Measurements from ENCODE around the gene ZNF217.
"Not testable (repeated sequence)": the region's sequence is repeated elsewhere in the genome, so short reads cannot be mapped to it uniquely, and the experiment has no call there.

Gene ZNF217

DNA sequence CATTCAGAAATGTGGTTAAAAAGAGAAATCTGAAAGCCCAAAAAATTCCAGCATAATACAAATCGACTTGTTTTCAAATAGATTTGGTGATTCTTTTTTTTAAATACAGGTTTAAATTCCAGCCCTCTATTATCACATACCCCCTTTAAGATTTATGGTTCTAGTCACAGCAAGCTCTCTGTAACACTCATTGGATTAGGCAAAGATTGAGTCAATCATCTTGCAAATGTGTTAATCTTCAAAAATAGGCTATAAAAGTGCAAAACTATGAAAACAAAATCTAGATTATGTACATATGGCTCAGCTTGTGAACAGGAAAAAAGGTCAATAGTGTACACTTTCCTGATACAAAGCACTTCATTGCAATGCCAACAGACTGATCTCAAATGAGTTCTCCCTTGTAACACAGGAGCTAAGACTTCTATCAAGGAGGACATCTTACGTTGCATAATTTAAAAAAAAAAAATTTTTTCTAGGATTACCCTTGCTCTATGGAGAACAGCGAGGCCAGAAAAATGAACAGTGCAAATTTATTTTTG, 26.2 kb downstream of the ZNF217 start:
- H3K9me3 ChIP-seq (ENCODE audit: control insufficient read depth, low read depth, low read length), result no peaks in the 10 kb centered on the region
- no peaks in the 10 kb centered on the region for H3K27me3 ChIP-seq (ENCODE audit: control insufficient read depth, insufficient read depth, low read length)
- H3K4me3 ChIP-seq (ENCODE audit: low read length), result no peak overlapping the region
- no peak overlapping the region for H3K9ac ChIP-seq (ENCODE audit: low read length)
- H3K4me1 ChIP-seq (ENCODE audit: control insufficient read depth, low read depth, low read length), result peaks cover 7% of the 10 kb centered on the region
- no peak overlapping the region for H3K27ac ChIP-seq (ENCODE audit: low read length)
- H3K36me3 ChIP-seq (ENCODE audit: control insufficient read depth, low read depth, low read length), result peaks cover 68% of the 10 kb centered on the region

DNA sequence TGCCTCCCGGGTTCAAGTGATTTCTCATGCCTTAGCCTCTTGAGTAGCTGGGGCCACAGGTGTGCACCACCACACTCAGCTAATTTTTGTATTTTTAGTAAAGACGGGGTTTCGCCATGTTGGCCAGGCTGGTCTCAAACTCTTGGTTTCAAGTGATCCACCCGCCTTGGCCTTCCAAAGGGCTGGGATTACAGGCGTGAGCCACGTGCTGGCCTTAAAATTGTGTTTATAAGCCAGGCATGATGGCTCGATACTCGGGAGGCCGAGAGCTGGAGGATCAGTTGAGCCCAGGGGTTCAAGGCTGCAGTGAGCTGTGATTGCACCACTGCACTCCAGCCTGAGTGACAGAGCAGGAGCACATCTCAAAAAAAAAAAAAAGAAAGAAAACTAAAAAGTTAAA, 27.0 kb downstream of the ZNF217 start:
- H3K9me3 ChIP-seq (ENCODE audit: control insufficient read depth, low read depth, low read length); H3K27ac ChIP-seq (ENCODE audit: low read length); H3K4me1 ChIP-seq (ENCODE audit: control insufficient read depth, low read depth, low read length); H3K4me3 ChIP-seq (ENCODE audit: low read length); H3K27me3 ChIP-seq (ENCODE audit: control insufficient read depth, insufficient read depth, low read length); H3K9ac ChIP-seq (ENCODE audit: low read length): not testable (repeated sequence)
- peaks cover 60% of the 10 kb centered on the region for H3K36me3 ChIP-seq (ENCODE audit: control insufficient read depth, low read depth, low read length)

DNA sequence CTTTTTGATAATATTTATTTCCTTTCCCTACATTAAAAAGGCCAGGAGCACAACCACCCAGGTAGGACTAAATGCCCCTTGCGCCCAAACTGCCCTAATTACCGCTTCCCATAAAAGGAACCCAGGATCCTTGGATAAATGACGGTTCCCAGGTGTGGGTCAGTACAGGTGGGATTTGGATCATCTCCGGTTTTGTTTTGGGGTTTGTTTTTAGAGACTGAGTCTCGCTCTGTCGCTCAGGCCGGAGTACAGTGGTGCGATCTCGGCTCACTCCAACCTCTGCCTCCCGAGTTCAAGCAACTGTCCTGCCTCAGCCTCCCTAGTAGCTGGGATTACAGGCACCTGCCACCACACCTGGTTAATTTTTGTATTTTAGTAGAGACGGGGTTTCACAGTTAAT, 28.4 kb downstream of the ZNF217 start:
- Histone ChIP-seq H3K27ac (ENCODE audit: low read length) (no peak overlapping the region), H3K27me3 (ENCODE audit: control insufficient read depth, insufficient read depth, low read length) (no peaks in the 10 kb centered on the region), H3K36me3 (ENCODE audit: control insufficient read depth, low read depth, low read length) (peaks cover 48% of the 10 kb centered on the region), H3K4me1 (ENCODE audit: control insufficient read depth, low read depth, low read length) (peaks cover 7% of the 10 kb centered on the region), H3K4me3 (ENCODE audit: low read length) (no peak overlapping the region), H3K9ac (ENCODE audit: low read length) (no peak overlapping the region), H3K9me3 (ENCODE audit: control insufficient read depth, low read depth, low read length) (no peaks in the 10 kb centered on the region)

DNA sequence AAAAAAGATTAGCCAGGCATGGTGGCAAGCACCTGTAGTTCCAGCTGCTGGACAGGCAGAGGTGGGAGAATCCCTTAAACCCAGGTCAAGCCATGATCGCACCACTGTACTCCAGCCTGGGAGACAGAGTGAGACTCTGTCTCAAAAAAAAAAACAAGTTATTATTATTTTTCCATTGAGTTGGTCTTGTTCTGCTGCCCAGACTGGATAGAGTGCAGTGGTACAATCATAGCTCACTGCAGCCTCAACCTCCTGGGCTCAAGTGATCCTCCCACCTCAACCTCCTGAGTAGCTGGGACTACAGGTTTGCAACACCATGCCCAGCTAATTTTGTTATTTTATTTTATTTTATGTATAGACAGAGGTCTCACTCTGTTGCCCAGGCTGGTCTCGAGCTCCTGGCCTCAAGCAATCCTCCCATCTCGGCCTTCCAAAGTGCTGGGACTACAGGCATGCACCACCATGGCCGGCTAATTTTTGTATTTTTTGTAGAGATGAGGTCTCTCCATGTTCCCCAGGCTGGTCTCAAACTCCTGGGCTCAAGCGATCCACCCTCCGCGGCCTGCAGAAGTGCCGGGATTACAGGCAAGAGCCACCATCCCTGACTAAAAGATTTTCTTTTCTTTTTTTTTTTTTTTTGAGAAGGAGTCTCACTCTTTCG, 31.4 kb downstream of the ZNF217 start:
- H3K36me3 ChIP-seq (ENCODE audit: control insufficient read depth, low read depth, low read length), result peaks cover 18% of the 10 kb centered on the region
- not testable (repeated sequence) for H3K4me3 ChIP-seq (ENCODE audit: low read length); H3K27ac ChIP-seq (ENCODE audit: low read length); H3K4me1 ChIP-seq (ENCODE audit: control insufficient read depth, low read depth, low read length); H3K9me3 ChIP-seq (ENCODE audit: control insufficient read depth, low read depth, low read length); H3K27me3 ChIP-seq (ENCODE audit: control insufficient read depth, insufficient read depth, low read length); H3K9ac ChIP-seq (ENCODE audit: low read length)

- Histone ChIP-seq H3K27ac (ENCODE audit: low read length) (no peak overlapping the region), H3K4me3 (ENCODE audit: low read length) (no peak overlapping the region), H3K4me1 (ENCODE audit: control insufficient read depth, low read depth, low read length) (peaks cover 7% of the 10 kb centered on the region), H3K27me3 (ENCODE audit: control insufficient read depth, insufficient read depth, low read length) (no peaks in the 10 kb centered on the region), H3K9ac (ENCODE audit: low read length) (no peak overlapping the region), H3K9me3 (ENCODE audit: control insufficient read depth, low read depth, low read length) (no peaks in the 10 kb centered on the region), H3K36me3 (ENCODE audit: control insufficient read depth, low read depth, low read length) (peaks cover 10% of the 10 kb centered on the region)
These were observed 32.1 kb downstream of the ZNF217 start for GRCh38 chr20:53561505-53561904.

- no peak overlapping the region for H3K27ac ChIP-seq (ENCODE audit: low read length)
These were observed 33.8 kb downstream of the ZNF217 start for GRCh38 chr20:53559816-53560215.

GRCh38 chr20:53557130-53557529, 36.5 kb downstream of the ZNF217 start:
- Histone ChIP-seq H3K4me3 (ENCODE audit: low read length) (no peak overlapping the region), H3K27ac (ENCODE audit: low read length) (no peak overlapping the region), H3K27me3 (ENCODE audit: control insufficient read depth, insufficient read depth, low read length) (no peaks in the 10 kb centered on the region), H3K36me3 (ENCODE audit: control insufficient read depth, low read depth, low read length) (no peaks in the 10 kb centered on the region), H3K4me1 (ENCODE audit: control insufficient read depth, low read depth, low read length) (no peaks in the 10 kb centered on the region), H3K9me3 (ENCODE audit: control insufficient read depth, low read depth, low read length) (no peaks in the 10 kb centered on the region), H3K9ac (ENCODE audit: low read length) (no peak overlapping the region)

More at GRCh38 chr20:53559816-53560215, 33.8 kb downstream of the ZNF217 start:
- H3K4me3 ChIP-seq (ENCODE audit: low read length), result no peak overlapping the region
- H3K27me3 ChIP-seq (ENCODE audit: control insufficient read depth, insufficient read depth, low read length), result no peaks in the 10 kb centered on the region
- H3K9me3 ChIP-seq (ENCODE audit: control insufficient read depth, low read depth, low read length), result no peaks in the 10 kb centered on the region
- H3K4me1 ChIP-seq (ENCODE audit: control insufficient read depth, low read depth, low read length), result peaks cover 7% of the 10 kb centered on the region
- no peak overlapping the region for H3K9ac ChIP-seq (ENCODE audit: low read length)
- H3K36me3 ChIP-seq (ENCODE audit: control insufficient read depth, low read depth, low read length), result peaks cover under 1% of the 10 kb centered on the region

DNA sequence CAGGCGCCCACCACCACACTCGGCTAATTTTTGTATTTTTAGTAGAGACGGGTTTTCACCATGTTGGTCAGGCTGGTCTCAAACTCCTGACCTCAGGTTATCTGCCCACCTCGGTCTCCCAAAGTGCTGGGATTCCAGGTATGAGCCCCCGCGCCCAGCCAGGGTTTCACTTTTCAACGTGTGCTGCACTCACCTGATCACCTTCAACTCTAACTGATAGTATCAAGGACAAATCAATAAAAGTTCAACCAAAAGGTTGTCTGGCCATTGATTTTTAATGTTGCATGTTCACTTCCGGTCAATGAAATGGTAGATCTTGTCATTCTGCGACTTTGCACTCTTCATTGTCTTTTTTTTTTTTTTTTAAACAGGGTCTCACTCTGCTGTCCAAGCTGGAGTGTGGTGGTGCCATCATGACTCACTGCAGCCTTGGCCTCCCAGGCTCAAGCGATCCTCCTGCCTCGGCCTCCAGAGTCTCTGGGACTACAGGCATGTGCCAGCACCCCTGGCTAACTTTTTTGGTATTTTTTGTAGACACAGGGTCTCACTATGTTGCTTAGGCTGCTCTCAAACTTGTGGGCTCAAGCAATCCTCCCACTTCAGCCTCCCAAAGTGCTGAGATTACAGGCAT, 37.3 kb downstream of the ZNF217 start:
- H3K9ac ChIP-seq (ENCODE audit: low read length), result no peak overlapping the region
- H3K4me3 ChIP-seq (ENCODE audit: low read length), result no peak overlapping the region
- H3K27me3 ChIP-seq (ENCODE audit: control insufficient read depth, insufficient read depth, low read length), result no peaks in the 10 kb centered on the region
- H3K4me1 ChIP-seq (ENCODE audit: control insufficient read depth, low read depth, low read length), result no peaks in the 10 kb centered on the region
- H3K9me3 ChIP-seq (ENCODE audit: control insufficient read depth, low read depth, low read length), result no peaks in the 10 kb centered on the region
- no peaks in the 10 kb centered on the region for H3K36me3 ChIP-seq (ENCODE audit: control insufficient read depth, low read depth, low read length)
- H3K27ac ChIP-seq (ENCODE audit: low read length), result no peak overlapping the region

DNA sequence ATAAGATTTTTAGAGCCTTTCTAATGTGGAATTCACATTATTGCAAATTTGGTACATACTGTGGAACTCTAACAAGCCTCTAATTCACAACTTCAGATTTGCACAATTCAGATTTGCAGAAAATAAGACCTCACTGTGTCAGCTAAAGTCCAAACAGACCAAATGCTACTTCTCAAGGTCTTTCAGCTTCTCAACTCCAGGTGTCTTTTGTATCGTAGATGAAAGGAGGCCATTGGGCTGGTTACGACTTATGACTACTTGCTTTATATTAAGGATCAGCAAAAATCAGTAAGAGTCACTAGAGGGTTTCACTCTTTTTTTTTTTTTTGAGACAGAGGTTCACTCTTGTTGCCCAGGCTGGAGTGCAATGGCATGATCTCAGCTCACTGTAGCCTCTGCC, 37.8 kb downstream of the ZNF217 start:
- H3K36me3 ChIP-seq (ENCODE audit: control insufficient read depth, low read depth, low read length), result no peaks in the 10 kb centered on the region
- no peaks in the 10 kb centered on the region for H3K27me3 ChIP-seq (ENCODE audit: control insufficient read depth, insufficient read depth, low read length)
- no peak overlapping the region for H3K27ac ChIP-seq (ENCODE audit: low read length)
- no peak overlapping the region for H3K9ac ChIP-seq (ENCODE audit: low read length)
- no peaks in the 10 kb centered on the region for H3K9me3 ChIP-seq (ENCODE audit: control insufficient read depth, low read depth, low read length)
- no peak overlapping the region for H3K4me3 ChIP-seq (ENCODE audit: low read length)
- H3K4me1 ChIP-seq (ENCODE audit: control insufficient read depth, low read depth, low read length), result no peaks in the 10 kb centered on the region

- Histone ChIP-seq H3K9ac (ENCODE audit: low read length) (no peak overlapping the region), H3K36me3 (ENCODE audit: control insufficient read depth, low read depth, low read length) (no peaks in the 10 kb centered on the region), H3K27ac (ENCODE audit: low read length) (no peak overlapping the region), H3K9me3 (ENCODE audit: control insufficient read depth, low read depth, low read length) (no peaks in the 10 kb centered on the region), H3K27me3 (ENCODE audit: control insufficient read depth, insufficient read depth, low read length) (no peaks in the 10 kb centered on the region), H3K4me3 (ENCODE audit: low read length) (no peak overlapping the region), H3K4me1 (ENCODE audit: control insufficient read depth, low read depth, low read length) (no peaks in the 10 kb centered on the region)
These were observed 38.6 kb downstream of the ZNF217 start for GRCh38 chr20:53555081-53555480.

- not testable (repeated sequence) for H3K9me3 ChIP-seq (ENCODE audit: control insufficient read depth, low read depth, low read length); H3K27me3 ChIP-seq (ENCODE audit: control insufficient read depth, insufficient read depth, low read length); H3K9ac ChIP-seq (ENCODE audit: low read length); H3K4me1 ChIP-seq (ENCODE audit: control insufficient read depth, low read depth, low read length); H3K4me3 ChIP-seq (ENCODE audit: low read length); H3K36me3 ChIP-seq (ENCODE audit: control insufficient read depth, low read depth, low read length); H3K27ac ChIP-seq (ENCODE audit: low read length)
These were observed 41.1 kb downstream of the ZNF217 start for GRCh38 chr20:53552572-53552893.
